Measurements from ENCODE around the gene AGPAT3. TPM values are rescaled to one million over a fixed set of nuclear protein-coding genes. Genes with fewer than 3 reads are reported as not detected.
A peak's percentile ranks its signal among the peaks of the same experiment; 100 is the strongest.

Gene AGPAT3
- total RNA-seq, 6 experiments from 2014 or later = 56.9 to 111 (median 95.3) TPM

GRCh38 chr21:43982489-43983078 lies 117.6 kb downstream of the AGPAT3 start:
- no peak overlapping the region for H3K4me3 ChIP-seq
- no peaks in the 10 kb centered on the region for H3K4me1 ChIP-seq
- no peak overlapping the region for H3K27ac ChIP-seq
- no CpG with 5 or more reads among the region's 32 CpGs for WGBS (ENCODE audit: insufficient coverage, low coverage, low lambda C conversion rate, missing lambda C conversion rate)
- no peaks in the 10 kb centered on the region for H3K9me3 ChIP-seq
- DNase-seq (no peak), ATAC-seq (no peak)
- intact Hi-C loops (cut with DNase I) = loop anchor here in 1 of 2 donors (10.0 kb wide), 1 partner anchor 112 kb away; no protein-coding TSS in a partner anchor
- H3K27me3 ChIP-seq = no peaks in the 10 kb centered on the region
- TF ChIP-seq POLR2A (IDR thresholded peaks at IDR 0.05) = no peak
- TF ChIP-seq, protein P1, sequence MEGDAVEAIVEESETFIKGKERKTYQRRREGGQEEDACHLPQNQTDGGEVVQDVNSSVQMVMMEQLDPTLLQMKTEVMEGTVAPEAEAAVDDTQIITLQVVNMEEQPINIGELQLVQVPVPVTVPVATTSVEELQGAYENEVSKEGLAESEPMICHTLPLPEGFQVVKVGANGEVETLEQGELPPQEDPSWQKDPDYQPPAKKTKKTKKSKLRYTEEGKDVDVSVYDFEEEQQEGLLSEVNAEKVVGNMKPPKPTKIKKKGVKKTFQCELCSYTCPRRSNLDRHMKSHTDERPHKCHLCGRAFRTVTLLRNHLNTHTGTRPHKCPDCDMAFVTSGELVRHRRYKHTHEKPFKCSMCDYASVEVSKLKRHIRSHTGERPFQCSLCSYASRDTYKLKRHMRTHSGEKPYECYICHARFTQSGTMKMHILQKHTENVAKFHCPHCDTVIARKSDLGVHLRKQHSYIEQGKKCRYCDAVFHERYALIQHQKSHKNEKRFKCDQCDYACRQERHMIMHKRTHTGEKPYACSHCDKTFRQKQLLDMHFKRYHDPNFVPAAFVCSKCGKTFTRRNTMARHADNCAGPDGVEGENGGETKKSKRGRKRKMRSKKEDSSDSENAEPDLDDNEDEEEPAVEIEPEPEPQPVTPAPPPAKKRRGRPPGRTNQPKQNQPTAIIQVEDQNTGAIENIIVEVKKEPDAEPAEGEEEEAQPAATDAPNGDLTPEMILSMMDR (IDR thresholded peaks at IDR 0.05) = no peak
- H3K36me3 ChIP-seq = peaks cover 0 to 41% (median 13%) of the 10 kb centered on the region in 4 donors

GRCh38 chr21:43983390-43983789 lies 118.4 kb downstream of the AGPAT3 start:
- Histone ChIP-seq H3K27ac (no peak overlapping the region), H3K9me3 (no peaks in the 10 kb centered on the region), H3K4me1 (no peaks in the 10 kb centered on the region), H3K27me3 (no peaks in the 10 kb centered on the region), H3K4me3 (no peak overlapping the region), H3K36me3 (peaks cover 0 to 34% (median 13%) of the 10 kb centered on the region in 4 donors)
- intact Hi-C loops (cut with DNase I) = loop anchor here in 1 of 2 donors (10.0 kb wide), 1 partner anchor 111 kb away; no protein-coding TSS in a partner anchor
- no peak for TF ChIP-seq POLR2A (IDR thresholded peaks at IDR 0.05)
- TF ChIP-seq, protein P1 (IDR thresholded peaks at IDR 0.05) = no peak
- ATAC-seq = peak in 1 of 4 donors; percentile 14
- DNase-seq = no peak
- 85% methylated on average over 5 of the region's 17 CpGs for WGBS (ENCODE audit: insufficient coverage, low coverage, low lambda C conversion rate, missing lambda C conversion rate)

GRCh38 chr21:43983860-43984420 lies 118.9 kb downstream of the AGPAT3 start:
- Histone ChIP-seq H3K4me3 (no peak overlapping the region), H3K4me1 (no peaks in the 10 kb centered on the region), H3K27ac (no peak overlapping the region), H3K27me3 (no peaks in the 10 kb centered on the region), H3K36me3 (peaks cover 0 to 28% (median 13%) of the 10 kb centered on the region in 4 donors), H3K9me3 (no peaks in the 10 kb centered on the region)
- DNase-seq (no peak), ATAC-seq (no peak)
- intact Hi-C loops (cut with DNase I) = loop anchor here in 1 of 2 donors (10.0 kb wide), 1 partner anchor 111 kb away; no protein-coding TSS in a partner anchor
- no peak for TF ChIP-seq POLR2A (IDR thresholded peaks at IDR 0.05)
- TF ChIP-seq, protein P1 (IDR thresholded peaks at IDR 0.05) = no peak
- 78% methylated on average over 9 of the region's 25 CpGs for WGBS (ENCODE audit: insufficient coverage, low coverage, low lambda C conversion rate, missing lambda C conversion rate)

DNA sequence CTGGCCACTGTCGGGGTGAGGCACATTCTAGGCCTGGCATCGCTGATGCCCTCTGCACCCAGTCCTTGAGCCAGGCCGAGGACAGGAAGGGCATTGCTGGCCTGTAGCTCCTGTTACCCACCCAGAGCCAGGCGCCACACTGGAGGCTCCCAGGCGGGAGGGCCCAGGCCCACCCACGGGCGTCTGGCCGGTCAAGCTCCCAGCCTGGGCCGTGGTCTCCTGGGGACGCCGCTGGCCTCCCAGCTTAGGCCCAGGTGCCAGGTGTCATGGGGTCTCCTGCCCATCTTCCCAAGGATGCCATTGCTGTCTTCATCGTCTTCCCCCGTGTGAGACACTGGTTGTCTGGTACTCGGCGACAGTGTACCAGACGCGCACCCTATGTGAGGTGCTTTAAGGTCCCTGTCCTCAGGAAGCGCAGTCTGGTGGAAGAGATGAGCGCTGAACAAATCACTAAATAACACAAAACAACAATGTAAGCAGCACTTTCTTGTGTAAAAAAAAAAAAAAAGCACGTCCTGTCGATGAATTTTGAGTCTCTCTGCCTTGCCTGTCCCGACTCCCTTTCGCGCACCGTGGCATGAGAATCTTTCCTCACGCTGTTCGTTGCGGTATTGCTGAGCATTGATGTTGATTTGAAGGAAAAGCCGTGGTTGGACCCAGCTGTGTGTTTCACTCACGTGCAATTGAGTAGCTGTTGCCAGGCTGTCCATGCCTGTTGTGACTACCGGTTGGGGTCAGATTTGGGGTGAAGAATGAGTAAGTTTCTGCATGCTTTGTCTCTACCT lies 120.1 kb downstream of the AGPAT3 start:
- no peaks in the 10 kb centered on the region for H3K27me3 ChIP-seq
- H3K36me3 ChIP-seq = peaks cover 0 to 27% (median 10%) of the 10 kb centered on the region in 4 donors
- TF ChIP-seq, protein P1 (IDR thresholded peaks at IDR 0.05) = no peak
- no peak for TF ChIP-seq POLR2A (IDR thresholded peaks at IDR 0.05)
- H3K4me3 ChIP-seq = no peak overlapping the region
- DNase-seq (no peak), ATAC-seq (peak in 3 of 4 donors; percentile 7 to 28 (median 18))
- 65% methylated on average over 5 of the region's 31 CpGs for WGBS (ENCODE audit: insufficient coverage, low coverage, low lambda C conversion rate, missing lambda C conversion rate)
- no peaks in the 10 kb centered on the region for H3K9me3 ChIP-seq
- H3K27ac ChIP-seq = no peak overlapping the region
- intact Hi-C loops (cut with DNase I) = loop anchor here in 1 of 2 donors (10.0 kb wide), 1 partner anchor 110 kb away; no protein-coding TSS in a partner anchor
- no peaks in the 10 kb centered on the region for H3K4me1 ChIP-seq

Measured in right lobe of liver (tissue), 6 donors.